Astrocyte (in vitro differentiated cells and primary cell): ENCODE data around the gene ASCL5.

Experiments
- CTCF ChIP-seq: IDR thresholded peaks from 2 replicates; pipeline ENCODE4 v1.5.1; 2011; ENCODE audit warnings: low read depth, mild to moderate bottlenecking, inconsistent platforms, low read length, moderate library complexity; ENCODE audit not compliant: insufficient read depth
- EZH2 ChIP-seq: IDR thresholded peaks from 2 replicates; pipeline ENCODE4 v1.6.1; 2012; ENCODE audit warnings: mild to moderate bottlenecking, low read length, inconsistent platforms; ENCODE audit not compliant: insufficient read depth

- no peak for TF ChIP-seq CTCF
- no peak for TF ChIP-seq EZH2
These were observed 17.3 kb downstream of the ASCL5 start for GRCh38 chr1:201109651-201110050.
